Activated naive CD4-positive, alpha-beta T cell (primary cell): ENCODE measurements around the gene CHRM4.

Source experiments
- DNase-seq, 4 experiments: peaks; one replicate each; lab custom pipeline; 2025; lab: John Stamatoyannopoulos, UW

CHRM4 gene

GRCh38 chr11:46391578-46392420, at the start of gene CHRM4:
CHRM4 (minus strand) TSS chr11:46391776; CDS start chr11:46386557, 5,219 bp downstream.
- DNase-seq = no peak

- no peak for DNase-seq
Measured at GRCh38 chr11:46438211-46438610, 46.6 kb upstream of the CHRM4 start.

GRCh38 chr11:46437122-46437689, 45.6 kb upstream of the CHRM4 start:
- no peak for DNase-seq

DNA sequence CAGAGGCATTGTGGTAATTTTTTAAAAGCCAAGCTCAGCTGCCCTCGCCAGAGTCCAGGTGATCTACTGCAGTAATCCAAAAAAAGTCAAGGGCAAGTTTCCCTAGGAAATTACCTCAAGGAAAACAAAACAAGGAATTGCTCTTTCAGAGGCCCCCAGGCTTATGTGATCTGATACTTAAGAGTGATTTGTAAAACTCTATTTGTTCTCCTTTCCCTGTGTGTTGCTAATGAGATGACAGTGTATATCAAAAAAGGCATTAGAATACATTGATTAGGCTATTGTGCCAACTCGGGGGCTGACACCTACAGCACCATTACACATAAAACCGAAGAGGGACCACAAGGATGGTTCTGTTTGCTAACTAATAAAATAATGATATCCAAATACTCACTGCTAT, 44.5 kb upstream of the CHRM4 start:
- no peak for DNase-seq

- no peak for DNase-seq
Measured at GRCh38 chr11:46435679-46436078, 44.1 kb upstream of the CHRM4 start.

- no peak for DNase-seq
Measured at GRCh38 chr11:46431211-46431610, 39.6 kb upstream of the CHRM4 start.

- DNase-seq = no peak
Measured at GRCh38 chr11:46429717-46430116, 38.1 kb upstream of the CHRM4 start.

DNA sequence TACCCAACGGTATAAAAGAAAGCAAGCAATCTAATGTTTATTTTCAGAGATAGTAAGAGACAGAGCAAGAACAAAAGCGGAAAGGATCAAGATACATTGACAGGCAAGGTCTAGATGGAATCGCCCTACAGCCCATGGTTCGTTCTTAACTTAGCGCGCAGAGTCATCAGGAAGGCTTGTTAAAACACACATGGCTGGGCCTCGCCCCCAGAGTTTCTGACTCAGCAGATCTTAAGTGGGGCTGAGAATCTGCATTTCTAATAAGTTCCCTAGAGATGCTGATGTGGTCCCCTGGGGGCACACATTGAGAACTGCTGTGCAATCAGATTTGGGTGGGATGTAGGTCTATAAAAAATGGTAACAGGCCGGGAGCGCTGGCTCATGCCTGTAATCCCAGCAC, 35.8 kb upstream of the CHRM4 start:
- no peak for DNase-seq

DNA sequence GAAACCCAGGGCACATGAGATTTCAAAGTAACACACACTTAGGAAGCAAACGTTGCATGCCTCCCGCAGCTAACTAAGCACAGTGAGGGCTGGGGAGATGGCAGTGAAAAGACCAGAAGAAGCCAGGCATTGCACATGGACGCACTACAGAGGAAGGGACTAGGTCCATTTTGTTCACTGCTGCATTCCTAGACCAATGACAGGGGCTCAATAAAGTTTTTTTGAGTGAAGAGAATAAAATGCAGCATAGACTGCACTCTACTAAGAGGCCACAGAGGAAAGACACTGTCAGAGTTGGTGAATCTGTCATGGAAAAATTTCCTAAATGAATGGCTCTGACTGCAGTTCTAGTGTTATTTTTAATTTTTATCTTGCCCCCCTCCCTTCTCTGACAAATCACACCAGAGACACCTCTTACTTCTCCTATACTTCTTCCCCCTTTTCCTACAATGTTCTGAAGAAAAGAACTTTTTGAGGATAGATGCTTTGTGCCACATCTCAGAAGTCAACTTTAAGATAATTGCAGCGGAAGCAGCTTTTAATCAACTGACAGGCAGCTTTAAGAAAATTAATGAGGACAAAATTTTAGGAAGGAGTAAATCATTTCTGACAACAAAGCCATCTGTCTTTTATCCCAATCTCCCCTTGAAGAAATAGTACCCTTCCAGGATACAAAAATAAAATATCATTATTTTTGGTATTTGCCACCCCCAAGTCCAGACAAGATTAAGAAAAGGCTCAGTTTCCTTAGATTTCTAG, 34.8 kb upstream of the CHRM4 start:
- DNase-seq = no peak

GRCh38 chr11:46422588-46422987, 31.0 kb upstream of the CHRM4 start:
- no peak for DNase-seq

DNA sequence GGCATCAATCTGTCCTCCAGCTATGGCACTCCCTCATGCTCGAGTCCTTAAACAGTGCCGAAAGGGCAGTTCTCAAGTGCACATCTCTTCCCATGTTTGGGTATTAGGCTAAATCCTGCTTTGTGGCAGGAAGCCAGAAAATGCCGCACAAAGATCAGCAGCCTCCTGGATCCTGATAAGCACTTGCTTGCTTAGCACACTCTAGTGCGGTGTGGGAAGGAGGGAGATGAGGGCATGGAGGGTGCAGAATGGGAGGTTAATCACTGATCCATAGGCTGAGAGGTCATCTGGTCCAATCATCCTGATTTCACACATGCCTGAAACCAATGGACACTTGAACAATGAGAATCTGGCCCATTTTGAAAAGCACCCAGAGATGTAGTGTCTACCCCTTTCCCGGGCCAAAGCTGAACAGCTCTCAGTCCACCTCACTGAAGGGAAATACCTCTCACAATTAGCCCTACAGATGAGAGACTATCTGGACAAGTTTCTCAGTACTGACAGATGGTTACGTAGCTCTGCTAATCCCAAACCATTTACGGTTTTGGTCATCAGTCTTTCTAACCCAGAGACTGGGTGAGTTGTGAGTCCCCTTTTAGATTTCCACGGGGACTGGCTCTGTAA, 29.8 kb upstream of the CHRM4 start:
- DNase-seq = no peak

GRCh38 chr11:46420513-46420912, 28.9 kb upstream of the CHRM4 start:
- no peak for DNase-seq

- DNase-seq = no peak
Measured at GRCh38 chr11:46418751-46419150, 27.2 kb upstream of the CHRM4 start.

GRCh38 chr11:46417711-46418110, 26.1 kb upstream of the CHRM4 start:
- no peak for DNase-seq

DNA sequence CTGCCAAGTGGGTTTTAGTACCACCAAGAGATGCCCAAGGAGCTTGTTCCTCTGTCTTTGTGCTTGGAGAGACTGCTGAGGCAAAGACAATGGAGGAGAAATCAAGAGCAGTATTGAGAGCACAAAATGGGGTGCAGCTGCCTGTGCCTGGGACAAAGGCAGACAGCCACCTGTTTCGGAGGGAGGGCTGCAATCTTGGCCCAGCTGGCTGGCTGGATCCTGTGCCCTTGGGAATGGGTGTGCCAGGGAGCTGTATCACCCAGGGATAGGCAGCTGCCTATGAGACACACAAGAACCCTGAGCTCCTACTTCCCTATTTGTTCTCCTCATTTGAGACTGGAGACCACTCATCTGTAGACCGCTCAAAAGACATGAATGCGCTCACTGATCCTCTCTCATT, 23.3 kb upstream of the CHRM4 start:
- no peak for DNase-seq

DNA sequence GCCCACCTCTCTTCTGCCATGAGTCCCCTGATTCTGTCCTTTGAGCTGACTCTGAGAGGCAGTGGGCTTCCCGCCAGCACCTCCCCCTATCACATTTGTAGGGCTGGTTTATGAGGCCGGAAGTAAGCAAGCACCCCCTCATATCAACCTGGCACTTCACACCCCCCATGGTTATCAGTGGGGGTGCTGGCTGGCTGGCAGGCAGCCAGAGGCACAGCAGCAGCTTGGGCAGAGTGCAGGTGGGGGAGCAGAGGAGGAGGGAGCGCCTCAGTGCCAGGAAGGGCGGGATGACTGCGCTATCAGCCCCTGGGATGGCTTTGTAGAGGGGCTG, 22.9 kb upstream of the CHRM4 start:
- DNase-seq = peak in 1 of 4 experiments; percentile 11

- no peak for DNase-seq
Measured at GRCh38 chr11:46413760-46414465, 22.3 kb upstream of the CHRM4 start.

GRCh38 chr11:46410021-46410420, 18.4 kb upstream of the CHRM4 start:
- no peak for DNase-seq

DNA sequence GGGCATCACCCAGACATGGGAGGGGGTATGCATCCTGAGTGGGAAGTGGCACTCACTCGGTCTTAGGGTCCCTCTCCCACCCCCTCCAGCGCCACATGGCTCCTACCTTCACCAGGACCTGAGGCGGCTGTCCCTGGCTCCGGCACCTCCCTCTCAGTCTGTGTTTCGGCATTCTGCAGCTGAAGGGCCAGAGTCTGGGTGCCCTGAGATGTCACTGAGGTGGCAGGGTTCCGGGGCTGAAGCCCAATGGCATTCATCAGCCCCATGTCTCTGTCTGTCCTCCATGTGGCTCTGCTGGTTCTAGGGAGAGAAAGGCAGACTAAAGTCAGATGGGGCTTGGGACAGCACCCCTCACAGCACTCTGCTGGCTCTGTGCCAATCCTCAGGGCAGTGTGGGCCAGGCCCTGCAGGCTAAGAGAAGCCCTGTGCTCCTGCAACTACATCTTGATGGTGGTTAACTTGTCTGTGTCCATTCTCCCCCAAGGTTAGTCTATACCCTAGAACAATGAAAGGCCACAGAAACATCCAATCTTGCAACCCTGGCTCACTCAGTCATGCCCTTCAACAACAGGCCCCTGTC, 16.9 kb upstream of the CHRM4 start:
- DNase-seq = no peak

DNA sequence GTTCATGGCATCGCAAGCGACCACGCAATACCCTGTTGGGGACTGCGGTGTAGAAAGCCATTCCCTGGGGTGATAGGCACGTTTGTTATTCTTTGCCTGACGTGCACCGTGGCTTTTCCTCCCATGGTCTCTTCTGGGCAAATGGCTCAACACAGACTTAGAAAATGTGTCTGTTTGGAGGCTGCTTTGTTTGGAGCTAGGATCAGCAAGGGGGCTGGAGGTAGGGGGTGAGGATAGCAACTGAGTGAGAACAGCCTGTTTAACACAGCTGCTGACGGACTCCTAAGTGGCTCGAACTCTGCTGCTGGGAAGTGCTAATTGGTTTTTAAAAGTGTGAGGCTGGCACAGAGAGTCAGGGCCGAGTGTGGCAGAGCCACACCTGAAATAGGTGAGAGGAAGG, 16.1 kb upstream of the CHRM4 start:
- no peak for DNase-seq

GRCh38 chr11:46404476-46405017, 13.0 kb upstream of the CHRM4 start:
- no peak for DNase-seq
